GM19035 (cell line): ENCODE measurements around the gene CRYBA4.
A peak's percentile ranks its signal among the peaks of the same experiment; 100 is the strongest.

Source experiments
- ATAC-seq: cut with Tn5 transposase; IDR thresholded peaks from one replicate; pipeline ENCODE4 v1.9.1; 2021; ENCODE audit not compliant: unreplicated experiment

Gene CRYBA4

DNA sequence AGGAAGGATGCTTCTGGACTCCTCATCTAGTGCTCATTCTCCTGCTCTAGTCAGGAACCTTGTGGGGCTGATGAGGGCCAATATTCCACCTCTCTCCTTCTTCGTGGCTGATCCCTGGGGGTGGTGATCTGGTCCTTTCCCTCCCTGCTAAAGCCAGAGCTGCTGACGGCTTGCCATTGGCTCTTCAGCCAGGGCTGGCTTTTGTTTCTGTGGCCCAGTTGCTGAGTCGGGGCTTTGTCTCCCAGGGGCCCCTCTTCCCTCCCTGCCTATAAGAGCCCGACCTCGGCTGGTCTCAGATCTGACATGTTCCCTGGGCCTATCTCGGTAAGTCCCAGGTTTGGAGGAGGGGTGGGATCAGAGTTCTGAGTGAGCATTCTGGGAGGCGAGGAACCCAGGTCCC is at the start of gene CRYBA4:
Gene CRYBA4, plus strand, starts transcription at position 301 of the 400 bp plus-strand sequence. CDS start 634 bp downstream, outside the sequence.
- ATAC-seq: no peak

GRCh38 chr22:26573026-26573662 is 48.6 kb upstream of the CRYBA4 start:
- ATAC-seq: no peak

DNA sequence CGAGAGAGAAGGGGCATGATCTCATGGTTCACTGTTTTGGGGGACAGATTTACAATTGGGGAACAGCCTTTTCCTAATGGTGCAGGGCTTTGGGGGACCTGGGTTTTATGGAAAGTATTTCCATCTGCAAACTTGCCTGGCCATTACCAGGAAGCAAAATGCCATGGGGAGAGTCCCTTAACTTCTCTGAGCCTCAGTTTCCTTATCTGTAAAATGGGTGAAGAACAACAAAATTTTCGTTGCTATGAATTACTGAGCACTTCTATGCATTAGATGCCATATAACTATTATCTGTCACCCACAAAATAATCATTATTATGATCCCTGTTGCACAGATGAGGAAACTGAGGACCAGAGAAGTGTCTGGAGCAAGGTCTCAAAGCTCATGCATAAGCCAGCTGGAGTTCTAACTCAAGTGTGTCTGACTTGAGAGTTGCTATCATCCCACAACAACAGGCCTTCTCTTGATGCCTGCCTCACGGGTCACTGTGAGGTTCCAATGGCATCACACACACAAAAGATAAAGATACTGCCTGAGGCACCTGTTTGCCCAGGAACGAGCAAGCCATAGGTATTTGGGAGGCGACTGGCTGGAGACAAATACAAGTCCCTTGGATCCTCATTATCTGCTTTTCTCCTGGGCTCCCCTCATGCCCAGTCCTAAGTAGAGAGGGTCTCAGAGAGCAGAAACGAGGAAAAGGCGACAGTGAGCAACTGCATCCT is 47.6 kb upstream of the CRYBA4 start:
- no peak for ATAC-seq

- no peak for ATAC-seq
Observed at GRCh38 chr22:26576026-26576680, 45.6 kb upstream of the CRYBA4 start.

DNA sequence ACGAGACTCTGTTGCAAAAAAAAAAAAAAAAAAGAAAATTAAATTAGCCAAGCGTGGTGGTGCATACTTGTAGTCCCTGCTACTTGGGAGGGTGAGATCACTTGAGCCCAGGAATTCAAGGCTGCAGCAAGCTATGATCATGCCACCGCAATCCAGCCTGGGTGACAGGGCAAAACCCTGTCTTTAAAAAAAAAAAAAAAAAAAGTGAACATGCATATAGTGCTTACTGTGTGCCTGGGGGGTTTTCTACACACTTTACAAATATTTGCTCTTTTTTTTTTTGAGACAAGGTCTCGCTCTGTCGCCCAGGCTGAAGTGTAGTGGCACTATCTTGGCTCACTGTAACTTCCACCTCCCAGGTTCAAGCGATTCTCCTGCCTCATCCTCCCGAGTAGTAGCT is 44.7 kb upstream of the CRYBA4 start:
- ATAC-seq: no peak

DNA sequence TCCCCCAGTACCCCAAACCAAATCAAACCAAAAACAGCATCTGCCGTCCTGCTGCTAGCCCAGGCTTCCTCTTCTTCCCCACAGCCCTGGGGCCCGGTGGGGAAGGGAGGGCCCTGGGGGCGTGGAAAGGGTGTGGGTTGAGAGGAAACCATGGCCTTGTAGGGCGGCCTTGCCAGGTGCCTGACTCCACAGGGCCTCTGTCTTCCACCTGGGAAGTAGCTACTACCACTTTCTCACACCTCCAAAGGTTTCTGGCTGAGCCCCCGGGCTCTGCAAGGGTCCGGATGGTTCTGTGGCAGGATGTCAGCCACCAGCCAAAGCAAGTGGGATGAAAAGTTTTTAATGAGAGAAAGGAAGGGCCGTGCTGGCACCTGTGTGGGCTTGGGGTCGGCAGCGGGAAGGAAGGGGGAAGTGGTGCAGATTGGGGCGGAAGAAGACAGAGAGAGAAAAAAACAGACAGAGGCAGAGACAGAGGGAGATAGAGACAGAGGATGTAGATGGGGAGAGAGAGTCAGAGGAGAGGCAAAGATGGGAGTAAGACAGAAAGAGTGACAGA is 42.4 kb upstream of the CRYBA4 start:
- ATAC-seq: peak; percentile 62

DNA sequence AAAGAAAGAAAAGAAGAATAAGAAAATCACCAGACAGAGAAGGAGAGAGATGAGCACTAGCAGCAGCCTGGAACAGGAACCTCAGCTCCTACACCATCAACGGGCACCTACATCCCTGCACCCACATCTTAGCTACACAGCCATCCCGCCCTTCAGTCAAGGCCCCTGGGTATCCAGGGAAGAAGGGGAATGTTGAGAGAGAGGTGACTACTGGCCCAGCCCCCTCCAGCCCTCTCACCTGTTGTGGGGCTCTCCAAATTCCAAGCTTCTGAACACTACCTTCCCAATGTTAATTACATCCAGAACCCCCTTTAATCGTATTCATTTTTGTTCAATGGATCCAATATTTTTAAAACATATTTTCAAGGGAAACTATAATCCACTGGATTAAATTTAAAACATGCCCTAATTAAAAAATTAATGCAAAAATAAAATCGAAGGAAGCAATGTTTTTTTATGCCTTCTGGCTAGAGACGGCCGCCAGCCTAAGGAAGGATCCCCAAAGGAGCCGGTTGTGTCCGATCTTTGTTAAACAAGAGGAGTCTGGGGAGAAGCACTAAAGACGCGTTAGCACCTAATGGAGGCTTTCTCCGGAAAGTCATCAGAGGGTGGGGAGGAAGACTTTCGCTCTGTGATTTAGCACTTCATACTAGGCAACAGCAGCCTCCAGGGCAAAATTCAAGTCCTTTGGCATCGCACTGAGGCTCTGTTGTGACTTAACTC is 41.4 kb upstream of the CRYBA4 start:
- no peak for ATAC-seq

GRCh38 chr22:26581026-26581425 is 40.7 kb upstream of the CRYBA4 start:
- ATAC-seq: no peak

DNA sequence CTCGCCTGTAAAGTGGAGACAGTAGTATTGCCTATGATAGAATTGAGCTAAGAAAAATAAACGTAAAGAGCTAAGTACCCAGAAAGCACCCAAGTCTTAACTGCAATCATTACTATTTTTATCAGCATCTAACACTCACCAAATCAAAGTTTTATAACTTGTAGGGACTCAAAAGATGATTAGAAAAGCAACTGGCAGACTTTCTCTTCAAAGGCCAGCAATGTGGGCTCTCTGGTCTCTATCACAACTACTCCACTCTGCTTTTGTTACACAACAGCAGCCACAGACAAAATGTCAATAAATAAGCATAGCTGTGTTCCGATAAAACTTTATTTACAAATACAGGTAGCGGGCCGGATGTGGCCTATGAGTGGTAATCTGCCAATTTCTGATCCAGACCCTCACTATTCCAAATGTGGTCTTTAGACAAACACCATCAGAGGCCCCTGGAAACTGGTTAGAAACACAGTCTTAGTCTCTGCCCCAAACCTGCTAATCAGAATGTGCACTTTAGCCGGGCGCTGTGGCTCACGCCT is 40.1 kb upstream of the CRYBA4 start:
- no peak for ATAC-seq

DNA sequence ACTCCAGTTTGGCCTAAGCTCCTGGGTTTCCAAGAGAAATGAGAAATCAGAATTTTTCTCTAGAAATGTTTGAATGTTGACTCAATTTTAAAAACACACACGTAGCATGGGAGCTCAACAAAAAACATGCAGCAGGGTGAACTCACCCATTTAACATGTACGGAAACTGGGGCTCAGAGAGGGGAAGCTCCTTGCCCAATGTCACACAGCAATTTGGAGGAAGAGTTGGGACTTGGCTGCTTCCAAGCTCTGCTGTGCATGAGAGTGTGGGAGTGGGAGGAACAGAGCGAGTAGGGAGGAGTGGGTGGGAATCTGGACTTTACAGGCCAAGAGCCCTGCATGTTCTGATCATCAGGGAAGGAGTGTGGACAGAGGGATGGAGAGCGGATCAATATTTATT is 37.8 kb upstream of the CRYBA4 start:
- ATAC-seq: no peak

- no peak for ATAC-seq
Observed at GRCh38 chr22:26585104-26585790, 36.5 kb upstream of the CRYBA4 start.

DNA sequence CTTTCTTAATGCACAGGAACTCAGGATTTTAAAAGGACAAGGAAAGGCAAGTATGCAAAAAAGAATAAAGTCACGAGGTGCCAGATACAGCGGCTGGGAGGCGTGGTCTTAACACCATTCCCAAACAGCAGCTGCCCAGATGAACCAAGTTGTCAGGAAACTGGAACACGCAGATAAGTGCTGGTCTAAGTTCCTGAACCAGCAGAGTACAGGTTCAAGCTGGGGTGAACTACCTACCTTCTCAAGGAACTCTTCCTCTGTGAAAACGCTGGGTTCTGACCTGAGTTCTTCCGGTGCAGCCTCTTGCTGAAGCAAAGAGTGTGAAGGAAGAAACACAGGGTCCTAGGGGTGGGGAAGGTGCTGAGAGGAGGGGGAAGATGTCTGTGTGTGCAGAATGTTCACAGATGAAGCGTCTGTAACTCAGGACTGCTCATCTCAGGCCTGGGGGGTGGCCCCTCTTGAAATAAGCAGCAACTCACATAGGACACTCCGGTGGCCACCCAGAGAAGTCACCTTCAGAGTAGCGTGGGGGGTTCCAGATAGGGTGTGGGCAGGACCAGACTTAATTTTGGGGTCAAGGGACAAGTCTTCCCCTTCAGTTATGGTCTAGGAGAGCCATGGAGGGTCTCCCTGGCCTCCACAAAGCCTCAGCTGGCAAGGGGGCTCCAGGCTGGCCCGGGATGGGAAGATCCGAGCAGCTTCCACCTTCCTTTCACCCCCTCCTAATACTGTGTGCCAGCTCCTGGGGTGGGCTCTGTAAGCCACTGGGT is 35.0 kb upstream of the CRYBA4 start:
- no peak for ATAC-seq

DNA sequence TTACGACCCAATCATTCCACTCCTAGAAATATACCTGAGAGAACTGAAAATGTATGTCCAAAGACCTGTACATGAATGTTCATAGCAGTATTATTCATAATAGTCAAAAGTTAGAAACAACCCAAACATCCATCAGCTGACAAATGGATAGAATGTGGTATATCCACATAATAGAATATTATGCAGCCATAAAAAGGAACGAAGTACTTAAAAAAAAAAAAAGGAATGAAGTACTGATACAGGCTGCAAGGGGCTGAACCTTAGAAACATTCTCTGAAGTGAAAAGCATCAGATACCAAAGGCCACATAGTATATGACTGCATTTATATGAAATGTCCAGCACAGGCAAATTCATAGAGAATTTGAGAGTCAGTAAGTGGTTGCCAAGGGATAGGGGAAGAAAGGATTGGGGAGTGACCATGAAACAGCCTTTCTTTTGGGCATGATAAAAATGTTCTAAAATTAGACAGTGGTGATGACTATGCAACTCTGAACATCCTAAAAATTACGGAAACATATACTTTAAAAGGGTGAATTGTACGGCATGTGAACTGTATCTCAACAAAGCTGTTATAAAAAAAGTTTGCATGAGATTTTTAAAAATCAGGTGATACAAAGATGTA is 33.7 kb upstream of the CRYBA4 start:
- ATAC-seq: no peak

DNA sequence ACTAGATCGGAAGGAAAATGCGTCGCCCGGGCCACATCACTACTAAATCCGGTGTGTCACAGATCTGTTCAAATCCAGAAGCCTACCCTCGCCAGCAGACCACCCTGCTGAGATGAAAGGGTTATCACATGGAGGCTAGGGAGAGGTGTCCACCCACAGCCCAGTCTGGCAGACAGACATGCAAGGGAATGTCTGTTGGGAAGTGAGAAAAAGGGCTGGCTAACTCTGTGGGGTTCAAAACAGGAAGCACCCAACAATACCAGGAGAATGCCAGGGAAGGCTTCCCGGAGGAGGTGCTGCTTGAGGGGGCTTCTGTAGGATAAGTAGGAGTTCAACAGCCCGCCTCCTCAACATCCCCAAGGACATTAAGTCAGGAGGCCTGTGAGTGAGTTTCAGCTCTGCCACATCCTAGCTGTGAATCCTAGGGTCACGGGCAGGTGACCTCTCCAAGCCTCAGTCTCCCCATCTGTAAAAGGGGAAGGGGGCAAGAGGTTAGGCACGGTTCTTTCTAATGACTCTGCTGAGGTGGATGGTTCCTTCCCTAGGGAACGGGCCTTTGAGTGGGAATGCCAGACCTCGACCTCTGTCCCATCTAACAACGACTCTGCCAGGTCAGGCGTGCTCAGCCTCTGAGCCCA is 32.9 kb upstream of the CRYBA4 start:
- ATAC-seq: no peak

DNA sequence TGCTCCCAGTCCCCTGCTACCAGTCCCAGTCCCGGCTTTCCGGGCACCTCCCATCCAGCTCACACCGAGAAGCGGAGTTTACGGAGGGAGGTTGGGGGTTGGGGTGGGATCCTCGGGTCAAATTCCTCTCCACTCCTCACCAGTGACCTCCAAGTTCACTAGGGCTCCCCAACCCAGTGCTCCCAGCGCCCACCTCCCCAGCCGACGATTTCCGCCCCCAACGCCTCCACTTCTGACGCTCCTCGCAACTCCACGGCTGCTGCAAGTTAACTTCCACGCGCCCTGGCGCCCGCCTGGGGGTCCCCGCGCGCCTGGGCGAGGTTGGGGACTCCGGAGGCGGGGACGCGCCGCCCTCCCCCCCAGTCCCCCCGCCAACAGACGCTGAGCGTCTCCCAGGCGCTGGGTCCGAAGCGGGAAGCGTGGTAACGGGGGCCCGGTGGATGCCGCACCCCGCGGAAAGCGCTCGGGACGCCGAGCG is 32.4 kb upstream of the CRYBA4 start:
- peak; percentile 28 for ATAC-seq

GRCh38 chr22:26589845-26590736 is 31.7 kb upstream of the CRYBA4 start, which contains the start of gene TPST2:
TPST2 (minus strand) TSS chr22:26590132; CDS start chr22:26541630, 48,502 bp downstream.
- peak; percentile 74 for ATAC-seq

DNA sequence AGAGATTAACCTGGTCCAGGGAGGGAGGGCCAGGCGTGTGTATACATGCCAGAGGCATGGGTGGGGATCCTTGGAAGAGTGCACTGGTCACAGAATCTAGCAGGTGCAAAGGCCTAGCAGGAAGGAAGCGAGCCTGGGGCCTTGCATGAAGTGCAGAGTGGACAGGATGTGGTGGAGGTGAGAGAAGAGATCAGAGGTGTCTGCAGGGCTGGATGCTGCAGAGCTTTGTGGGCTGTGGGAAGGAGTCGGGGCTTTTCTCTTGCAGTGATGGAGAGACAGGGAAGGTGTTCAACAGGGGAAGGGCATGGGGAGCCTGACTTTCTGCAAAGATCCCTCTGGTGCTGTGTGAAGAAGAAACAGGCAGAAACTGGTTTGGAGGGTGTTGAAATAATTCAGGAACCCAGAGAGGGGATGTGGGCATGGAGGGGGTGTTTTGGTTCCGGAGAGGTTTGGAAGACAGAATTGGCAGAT is 29.3 kb upstream of the CRYBA4 start:
- ATAC-seq: no peak
